K562 (cell line): Measurements from ENCODE around the gene CALU. TPM values are rescaled to one million over a fixed set of nuclear protein-coding genes. Genes with fewer than 3 reads are reported as not detected.

Experiments used
- ARID1B ChIP-seq: fragments of 450-650 bp; IDR thresholded peaks from 2 replicates; pipeline ENCODE4 v1.6.1; 2016; ENCODE audit warnings: antibody characterized with exemption, mild to moderate bottlenecking, inconsistent platforms
- ARID2 ChIP-seq: fragments of 450-650 bp; IDR thresholded peaks from 2 replicates; pipeline ENCODE4 v1.6.1; 2017; ENCODE audit warnings: antibody characterized with exemption, mild to moderate bottlenecking
- CSDE1 ChIP-seq, 2 experiments: fragments of 450-650 bp; IDR thresholded peaks; 2 replicates each; pipeline ENCODE4 v1.6.1; 2016; ENCODE audit warnings: mild to moderate bottlenecking in 1 of 2
- ELF4 ChIP-seq: fragments of 450-650 bp; formaldehyde crosslinking; IDR thresholded peaks from 2 replicates; pipeline ENCODE4 v1.4.0; 2022; ENCODE audit warnings: missing genetic modification characterization
- GABPA ChIP-seq: fragments of 200-800 bp; sonication (Bioruptor generic); conservative IDR thresholded peaks from 2 replicates; pipeline ENCODE4 v1.6.1; 2016; ENCODE audit warnings: low read depth, missing genetic modification characterization, missing compliant biosample characterization
- JUND ChIP-seq, 2 experiments: IDR thresholded peaks; 2 replicates in 1 of 2; 3 replicates in 1 of 2; pipeline ENCODE4 v1.6.1; 2011; ENCODE audit warnings: borderline replicate concordance in 2 of 2, low read depth in 2 of 2, low read length in 2 of 2, improper control_type of control experiment in 1 of 2, missing biosample characterization in 1 of 2, missing genetic modification characterization in 1 of 2, missing genetic modification reagents in 1 of 2
- KLF1 ChIP-seq: fragments of 450-650 bp; IDR thresholded peaks from 2 replicates; pipeline ENCODE4 v1.6.1; 2016; ENCODE audit warnings: missing genetic modification characterization, missing compliant biosample characterization
- RAD21 ChIP-seq, 2 experiments: fragments of 250-450 bp in 1 of 2; fragments of 450-650 bp in 1 of 2; sonication (Bioruptor Pico) in 1 of 2; formaldehyde crosslinking in 1 of 2; IDR thresholded peaks in 1 of 2; conservative IDR thresholded peaks in 1 of 2; 2 replicates each; pipeline versions ENCODE4 v1.4.0 to v1.8.0; 2020 to 2022; ENCODE audit warnings: mild to moderate bottlenecking in 2 of 2, moderate library complexity in 1 of 2
- RBM15 ChIP-seq: fragments of 200-400 bp; formaldehyde crosslinking; IDR thresholded peaks from 2 replicates; pipeline ENCODE4 v1.6.1; 2018; ENCODE audit warnings: mild to moderate bottlenecking, low read length, moderate library complexity; ENCODE audit not compliant: insufficient read depth
- TAF15 ChIP-seq: fragments of 200-400 bp; formaldehyde crosslinking; IDR thresholded peaks from 2 replicates; pipeline ENCODE4 v1.6.1; 2017; ENCODE audit warnings: mild to moderate bottlenecking, low read depth, low read length, moderate library complexity
- TARDBP ChIP-seq: fragments of 450-650 bp; IDR thresholded peaks from 2 replicates; pipeline ENCODE4 v1.6.1; 2016
- TOE1 ChIP-seq, 2 experiments: fragments of 450-650 bp in 1 of 2; sonication (generic) in 1 of 2; formaldehyde crosslinking in 1 of 2; IDR thresholded peaks; 2 replicates each; pipeline versions ENCODE4 v1.7.1 to v1.8.0; 2016 to 2022; ENCODE audit warnings: borderline replicate concordance in 2 of 2, mild to moderate bottlenecking in 2 of 2, antibody characterized with exemption in 1 of 2, inconsistent platforms in 1 of 2, low read depth in 1 of 2, missing genetic modification reagents in 1 of 2, moderate library complexity in 1 of 2
- ZEB2 ChIP-seq: fragments of 450-650 bp; IDR thresholded peaks from 2 replicates; pipeline ENCODE4 v1.6.1; 2016
- polyA plus RNA-seq, 8 experiments: library from polyadenylated mRNA; depleted of rRNA in 4 of 8; stranded (reverse) in 5 of 8; unstranded in 3 of 8; fragments of >200 nt; fragmentation: Nextera tagmentation in 2 of 8; fragmentation: Illumina TruSeq in 1 of 8; extraction: Ambion mirVana in 2 of 8; extraction: Trizol in 1 of 8; gene quantifications; 2 replicates each; pipeline versions ENCODE4 v1.2.1 to v1.2.3, GENCODE V29; 2011 to 2014; ENCODE audit warnings: inconsistent platforms in 1 of 8, missing spikeins in 1 of 8
- total RNA-seq, 7 experiments: library from RNA; depleted of rRNA in 6 of 7; stranded (reverse); fragments of >200 nt in 6 of 7; fragmentation: Illumina TruSeq in 2 of 7; extraction: Trizol in 2 of 7; gene quantifications; 2 replicates each; pipeline versions ENCODE4 v1.2.1 to v1.2.3, GENCODE V29; 2011 to 2021; ENCODE audit warnings: low replicate concordance in 1 of 7
- TF ChIP-seq, protein P1 (sequence below): fragments of 200-600 bp; sonication (generic); IDR thresholded peaks from one replicate; pipeline ENCODE4 v1.6.1; 2012; ENCODE audit warnings: mild to moderate bottlenecking, low read depth, low read length, inconsistent platforms
- TF ChIP-seq, protein P2 (sequence below): fragments of 250-450 bp; sonication (Bioruptor Pico); IDR thresholded peaks from 2 replicates; pipeline ENCODE4 v1.4.0; 2020; ENCODE audit warnings: mild to moderate bottlenecking

CALU gene
- total and polyA plus RNA-seq, 9 of the 15 experiments (the other 6 are each of a cell fraction or from before 2014, with no cell fraction given) = 166 to 286 (median 215) TPM

- TF ChIP-seq, protein P1, sequence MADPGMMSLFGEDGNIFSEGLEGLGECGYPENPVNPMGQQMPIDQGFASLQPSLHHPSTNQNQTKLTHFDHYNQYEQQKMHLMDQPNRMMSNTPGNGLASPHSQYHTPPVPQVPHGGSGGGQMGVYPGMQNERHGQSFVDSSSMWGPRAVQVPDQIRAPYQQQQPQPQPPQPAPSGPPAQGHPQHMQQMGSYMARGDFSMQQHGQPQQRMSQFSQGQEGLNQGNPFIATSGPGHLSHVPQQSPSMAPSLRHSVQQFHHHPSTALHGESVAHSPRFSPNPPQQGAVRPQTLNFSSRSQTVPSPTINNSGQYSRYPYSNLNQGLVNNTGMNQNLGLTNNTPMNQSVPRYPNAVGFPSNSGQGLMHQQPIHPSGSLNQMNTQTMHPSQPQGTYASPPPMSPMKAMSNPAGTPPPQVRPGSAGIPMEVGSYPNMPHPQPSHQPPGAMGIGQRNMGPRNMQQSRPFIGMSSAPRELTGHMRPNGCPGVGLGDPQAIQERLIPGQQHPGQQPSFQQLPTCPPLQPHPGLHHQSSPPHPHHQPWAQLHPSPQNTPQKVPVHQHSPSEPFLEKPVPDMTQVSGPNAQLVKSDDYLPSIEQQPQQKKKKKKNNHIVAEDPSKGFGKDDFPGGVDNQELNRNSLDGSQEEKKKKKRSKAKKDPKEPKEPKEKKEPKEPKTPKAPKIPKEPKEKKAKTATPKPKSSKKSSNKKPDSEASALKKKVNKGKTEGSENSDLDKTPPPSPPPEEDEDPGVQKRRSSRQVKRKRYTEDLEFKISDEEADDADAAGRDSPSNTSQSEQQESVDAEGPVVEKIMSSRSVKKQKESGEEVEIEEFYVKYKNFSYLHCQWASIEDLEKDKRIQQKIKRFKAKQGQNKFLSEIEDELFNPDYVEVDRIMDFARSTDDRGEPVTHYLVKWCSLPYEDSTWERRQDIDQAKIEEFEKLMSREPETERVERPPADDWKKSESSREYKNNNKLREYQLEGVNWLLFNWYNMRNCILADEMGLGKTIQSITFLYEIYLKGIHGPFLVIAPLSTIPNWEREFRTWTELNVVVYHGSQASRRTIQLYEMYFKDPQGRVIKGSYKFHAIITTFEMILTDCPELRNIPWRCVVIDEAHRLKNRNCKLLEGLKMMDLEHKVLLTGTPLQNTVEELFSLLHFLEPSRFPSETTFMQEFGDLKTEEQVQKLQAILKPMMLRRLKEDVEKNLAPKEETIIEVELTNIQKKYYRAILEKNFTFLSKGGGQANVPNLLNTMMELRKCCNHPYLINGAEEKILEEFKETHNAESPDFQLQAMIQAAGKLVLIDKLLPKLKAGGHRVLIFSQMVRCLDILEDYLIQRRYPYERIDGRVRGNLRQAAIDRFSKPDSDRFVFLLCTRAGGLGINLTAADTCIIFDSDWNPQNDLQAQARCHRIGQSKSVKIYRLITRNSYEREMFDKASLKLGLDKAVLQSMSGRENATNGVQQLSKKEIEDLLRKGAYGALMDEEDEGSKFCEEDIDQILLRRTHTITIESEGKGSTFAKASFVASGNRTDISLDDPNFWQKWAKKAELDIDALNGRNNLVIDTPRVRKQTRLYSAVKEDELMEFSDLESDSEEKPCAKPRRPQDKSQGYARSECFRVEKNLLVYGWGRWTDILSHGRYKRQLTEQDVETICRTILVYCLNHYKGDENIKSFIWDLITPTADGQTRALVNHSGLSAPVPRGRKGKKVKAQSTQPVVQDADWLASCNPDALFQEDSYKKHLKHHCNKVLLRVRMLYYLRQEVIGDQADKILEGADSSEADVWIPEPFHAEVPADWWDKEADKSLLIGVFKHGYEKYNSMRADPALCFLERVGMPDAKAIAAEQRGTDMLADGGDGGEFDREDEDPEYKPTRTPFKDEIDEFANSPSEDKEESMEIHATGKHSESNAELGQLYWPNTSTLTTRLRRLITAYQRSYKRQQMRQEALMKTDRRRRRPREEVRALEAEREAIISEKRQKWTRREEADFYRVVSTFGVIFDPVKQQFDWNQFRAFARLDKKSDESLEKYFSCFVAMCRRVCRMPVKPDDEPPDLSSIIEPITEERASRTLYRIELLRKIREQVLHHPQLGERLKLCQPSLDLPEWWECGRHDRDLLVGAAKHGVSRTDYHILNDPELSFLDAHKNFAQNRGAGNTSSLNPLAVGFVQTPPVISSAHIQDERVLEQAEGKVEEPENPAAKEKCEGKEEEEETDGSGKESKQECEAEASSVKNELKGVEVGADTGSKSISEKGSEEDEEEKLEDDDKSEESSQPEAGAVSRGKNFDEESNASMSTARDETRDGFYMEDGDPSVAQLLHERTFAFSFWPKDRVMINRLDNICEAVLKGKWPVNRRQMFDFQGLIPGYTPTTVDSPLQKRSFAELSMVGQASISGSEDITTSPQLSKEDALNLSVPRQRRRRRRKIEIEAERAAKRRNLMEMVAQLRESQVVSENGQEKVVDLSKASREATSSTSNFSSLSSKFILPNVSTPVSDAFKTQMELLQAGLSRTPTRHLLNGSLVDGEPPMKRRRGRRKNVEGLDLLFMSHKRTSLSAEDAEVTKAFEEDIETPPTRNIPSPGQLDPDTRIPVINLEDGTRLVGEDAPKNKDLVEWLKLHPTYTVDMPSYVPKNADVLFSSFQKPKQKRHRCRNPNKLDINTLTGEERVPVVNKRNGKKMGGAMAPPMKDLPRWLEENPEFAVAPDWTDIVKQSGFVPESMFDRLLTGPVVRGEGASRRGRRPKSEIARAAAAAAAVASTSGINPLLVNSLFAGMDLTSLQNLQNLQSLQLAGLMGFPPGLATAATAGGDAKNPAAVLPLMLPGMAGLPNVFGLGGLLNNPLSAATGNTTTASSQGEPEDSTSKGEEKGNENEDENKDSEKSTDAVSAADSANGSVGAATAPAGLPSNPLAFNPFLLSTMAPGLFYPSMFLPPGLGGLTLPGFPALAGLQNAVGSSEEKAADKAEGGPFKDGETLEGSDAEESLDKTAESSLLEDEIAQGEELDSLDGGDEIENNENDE = no peak
- TF ChIP-seq TAF15 (no peak), JUND (IDR thresholded peaks at IDR 0.05; ENCODE audit: borderline replicate concordance, low read depth, low read length) (peak; percentile 36; the same call in 1 of the 2 replicates), JUND (tag; IDR thresholded peaks at IDR 0.05; ENCODE audit: borderline replicate concordance, low read depth, low read length) (no peak), ARID1B (peak; percentile 21; the same call in 1 of the 2 replicates), RBM15 (no peak), RAD21 (CRISPR knock-in tag; conservative IDR thresholded peaks at IDR 0.05 in 1 of 2, IDR thresholded peaks at IDR 0.05 in 1 of 2) (peak; percentile 15 to 18; a peak in 2 of 4 replicates), TOE1 (IDR thresholded peaks at IDR 0.05; ENCODE audit: borderline replicate concordance) (0 out of 2 replicates have a peak, but pooled peaks have one; percentile 17), TOE1 (CRISPR knock-in tag; IDR thresholded peaks at IDR 0.05; ENCODE audit: borderline replicate concordance, low read depth) (no peak), ARID2 (peak; percentile 61), ELF4 (CRISPR knock-in tag) (0 out of 2 replicates have a peak, but pooled peaks have one; percentile 4), ZEB2 (peak; percentile 35; the same call in 1 of the 2 replicates), CSDE1 (IDR thresholded peaks at IDR 0.05) (no peak), TARDBP (no peak), KLF1 (tag) (no peak), GABPA (tag) (no peak)
- TF ChIP-seq, protein P2, sequence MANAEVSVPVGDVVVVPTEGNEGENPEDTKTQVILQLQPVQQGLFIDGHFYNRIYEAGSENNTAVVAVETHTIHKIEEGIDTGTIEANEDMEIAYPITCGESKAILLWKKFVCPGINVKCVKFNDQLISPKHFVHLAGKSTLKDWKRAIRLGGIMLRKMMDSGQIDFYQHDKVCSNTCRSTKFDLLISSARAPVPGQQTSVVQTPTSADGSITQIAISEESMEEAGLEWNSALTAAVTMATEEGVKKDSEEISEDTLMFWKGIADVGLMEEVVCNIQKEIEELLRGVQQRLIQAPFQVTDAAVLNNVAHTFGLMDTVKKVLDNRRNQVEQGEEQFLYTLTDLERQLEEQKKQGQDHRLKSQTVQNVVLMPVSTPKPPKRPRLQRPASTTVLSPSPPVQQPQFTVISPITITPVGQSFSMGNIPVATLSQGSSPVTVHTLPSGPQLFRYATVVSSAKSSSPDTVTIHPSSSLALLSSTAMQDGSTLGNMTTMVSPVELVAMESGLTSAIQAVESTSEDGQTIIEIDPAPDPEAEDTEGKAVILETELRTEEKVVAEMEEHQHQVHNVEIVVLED (CRISPR knock-in tag) = no peak
Measured at GRCh38 chr7:128737867-128738385, 1.2 kb upstream of the CALU start (continued).
